ENCODE results near the gene CPM. TPM values are rescaled to one million over a fixed set of nuclear protein-coding genes. Genes with fewer than 3 reads are reported as not detected.
"Not testable (repeated sequence)": the region's sequence is repeated elsewhere in the genome, so short reads cannot be mapped to it uniquely, and the experiment has no call there.

Gene CPM
- total RNA-seq, 1 donor from 2014 or later: 13.4 TPM

DNA sequence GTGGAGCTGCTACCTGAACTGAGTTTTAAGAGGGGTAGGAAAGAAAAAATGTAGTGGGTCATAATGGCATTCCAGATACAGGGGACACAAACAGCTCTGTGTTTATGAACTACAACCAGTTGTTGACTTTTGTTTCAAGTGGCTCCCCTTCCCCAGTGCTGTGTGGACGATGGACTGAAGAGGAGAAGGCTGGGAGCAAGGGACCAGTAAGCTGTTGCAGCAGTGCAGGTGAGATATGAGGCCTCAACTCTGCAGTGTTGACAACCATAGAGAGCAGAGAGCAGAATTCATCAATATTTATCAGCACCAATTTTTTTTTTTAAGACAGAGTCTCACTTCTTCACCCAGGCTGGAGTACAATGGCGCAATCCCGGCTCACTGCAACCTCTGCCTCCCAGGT, 78.4 kb downstream of the CPM start:
- intact Hi-C loops (cut with micrococcal nuclease): no loop called here

DNA sequence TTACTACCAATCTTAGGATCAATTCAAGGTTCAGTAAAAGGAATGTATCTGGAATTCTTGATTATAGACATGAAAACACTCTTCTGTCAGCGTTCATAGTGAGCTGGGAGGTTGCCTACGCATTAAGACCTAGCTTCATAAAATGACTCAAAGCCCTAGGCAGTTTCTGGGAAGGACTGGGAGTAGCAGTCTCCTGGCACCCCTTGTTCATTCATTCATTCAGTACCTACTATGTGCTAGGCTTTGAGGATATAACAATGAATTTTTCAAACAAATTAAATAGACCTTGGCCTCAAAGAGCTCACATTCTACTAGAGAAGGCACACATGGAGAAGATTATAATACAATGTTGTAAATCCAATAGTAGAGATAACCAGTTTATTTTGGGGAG, 78.9 kb downstream of the CPM start:
- intact Hi-C loops (cut with micrococcal nuclease): no loop called here

DNA sequence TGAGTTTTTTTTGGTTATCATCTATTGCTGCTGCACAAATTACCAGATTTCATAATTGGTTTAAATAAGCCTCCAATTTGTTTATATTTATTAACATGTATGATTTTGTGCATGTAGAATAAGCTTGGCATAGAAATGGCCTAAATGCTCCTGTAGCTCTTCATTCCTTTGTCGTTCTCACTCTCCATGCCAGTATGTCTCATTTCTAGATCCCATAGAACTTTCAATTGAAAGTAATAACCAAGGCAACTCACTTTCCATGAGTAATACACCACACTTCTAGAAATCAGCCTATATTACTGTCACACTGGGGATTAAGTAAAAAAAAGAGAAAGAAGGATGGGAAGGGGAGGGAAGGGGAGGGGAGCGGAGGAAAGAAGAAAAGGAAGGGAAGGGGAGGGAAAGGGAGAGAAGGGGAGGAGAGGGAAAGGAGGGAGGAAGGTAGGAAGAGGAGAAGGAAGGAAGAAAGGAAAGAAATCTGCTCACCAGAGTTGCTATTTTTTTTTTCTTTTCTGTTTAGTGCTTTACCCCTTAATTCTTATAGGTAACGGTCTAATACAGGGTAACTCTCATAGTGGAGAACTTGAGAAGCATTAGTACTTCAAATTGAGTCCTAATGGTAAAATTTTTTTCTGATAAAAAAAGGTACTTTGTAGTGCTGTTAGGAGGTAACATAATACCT, 79.4 kb downstream of the CPM start:
- intact Hi-C loops (cut with micrococcal nuclease): no loop called here

DNA sequence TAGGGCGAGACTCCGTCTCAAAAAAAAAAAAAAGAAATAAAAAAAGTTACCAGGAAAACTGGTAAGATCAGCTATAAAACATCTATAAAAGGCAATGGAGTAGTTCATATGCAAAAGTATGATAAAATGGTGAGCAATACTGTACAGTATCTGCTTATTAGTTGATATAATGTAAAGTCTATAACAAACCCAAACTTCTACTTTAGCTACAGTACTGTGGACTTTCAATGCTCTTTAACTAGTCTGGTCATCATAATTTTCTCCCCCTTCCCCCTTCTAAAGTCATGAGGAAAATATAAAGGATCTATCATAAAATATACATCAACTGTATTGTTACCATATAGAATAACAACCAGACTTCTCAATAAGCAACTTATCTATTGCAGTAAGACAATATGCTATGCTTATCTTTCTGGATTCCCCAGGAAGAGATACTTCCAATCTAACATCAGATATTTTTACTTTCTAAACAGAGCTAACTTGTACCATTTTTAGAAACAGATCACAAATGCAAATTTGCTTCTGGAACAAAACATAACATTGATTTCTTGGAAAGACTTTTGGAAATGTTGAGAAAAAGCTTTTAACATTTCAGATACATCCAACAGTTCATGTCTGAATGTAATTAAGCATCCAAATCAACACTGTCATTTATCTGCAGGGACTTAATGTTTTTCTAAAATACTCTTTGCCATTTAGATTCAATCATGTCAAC, 81.2 kb downstream of the CPM start:
- intact Hi-C loops (cut with micrococcal nuclease): no loop called here

DNA sequence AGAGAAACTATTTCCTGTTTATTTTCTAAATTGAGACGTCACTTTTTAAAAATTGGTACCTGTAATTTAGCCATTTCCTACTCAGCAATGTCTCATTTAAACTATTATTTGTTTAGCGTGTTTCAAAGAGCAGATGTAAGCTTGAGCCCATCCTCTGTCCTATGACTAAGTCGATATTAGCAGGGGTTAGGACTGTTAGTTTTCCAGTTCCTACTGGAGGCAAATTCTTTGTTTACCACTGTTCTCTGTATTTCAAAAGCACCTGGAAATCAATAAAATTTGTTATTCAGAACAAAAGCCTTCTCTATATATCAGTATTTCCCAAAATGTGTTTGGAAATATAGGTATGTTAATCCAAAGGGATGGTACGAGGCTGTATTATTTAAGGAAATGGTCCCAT, 82.6 kb downstream of the CPM start:
- intact Hi-C loops (cut with micrococcal nuclease): no loop called here

DNA sequence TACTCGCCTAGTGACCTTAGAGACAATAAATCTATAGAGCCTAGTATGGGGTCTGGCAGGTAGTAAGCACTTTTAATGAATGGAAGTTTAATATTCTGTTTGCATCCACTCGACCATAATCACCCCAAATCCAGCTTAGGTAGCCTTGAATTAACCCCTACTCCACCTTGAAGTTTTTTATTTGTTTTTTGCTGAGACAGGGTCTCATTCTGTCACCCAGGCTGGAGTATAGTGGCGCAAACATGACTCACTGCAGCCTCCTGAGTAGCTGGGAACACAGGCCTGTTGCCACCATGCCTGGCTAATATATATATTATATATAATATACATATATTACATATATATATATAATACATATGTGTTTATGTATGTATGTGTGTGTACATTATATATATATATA, 86.2 kb downstream of the CPM start:
- intact Hi-C loops (cut with micrococcal nuclease): no loop called here

DNA sequence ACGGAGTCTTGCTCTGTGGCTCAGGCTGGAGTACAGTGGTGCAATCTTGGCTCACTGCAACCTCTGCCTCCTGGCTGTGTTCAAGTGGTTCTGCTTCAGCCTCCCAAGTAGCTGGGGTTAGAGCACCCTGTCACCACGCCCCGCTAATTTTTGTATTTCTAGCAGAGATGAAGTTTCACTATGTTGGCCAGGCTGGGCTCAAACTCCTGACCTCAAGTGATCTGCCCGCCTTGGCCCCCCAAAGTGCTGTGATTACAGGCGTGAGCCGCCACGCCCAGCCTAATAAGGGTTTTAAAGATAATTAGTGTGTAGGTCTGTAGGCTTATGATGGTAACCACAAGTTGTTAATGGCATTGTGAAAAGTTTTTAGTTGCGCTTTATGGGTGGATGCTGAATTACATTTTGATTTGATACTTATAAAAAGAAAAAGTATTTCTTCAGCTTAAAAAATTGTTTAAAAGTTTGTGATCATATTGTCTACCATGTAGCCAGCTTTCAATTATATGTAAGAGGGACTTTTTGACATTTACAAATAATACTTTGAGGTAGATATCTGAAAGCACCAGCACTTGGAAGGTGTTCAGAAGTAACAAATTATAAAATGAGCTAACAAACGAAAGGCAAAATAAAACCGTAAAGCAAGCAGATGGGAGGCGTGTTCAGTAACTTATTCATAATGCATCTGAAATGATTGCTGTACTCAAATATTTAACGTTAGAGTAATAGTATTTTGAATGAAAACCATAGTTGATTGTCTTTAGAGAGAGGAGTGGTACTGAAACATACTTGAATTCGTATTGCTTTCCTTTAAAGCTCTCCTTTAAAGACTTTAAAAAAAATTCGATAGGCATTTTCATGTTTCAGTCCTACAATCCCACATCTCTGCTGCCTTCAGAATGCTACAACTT, 87.9 kb downstream of the CPM start:
- intact Hi-C loops (cut with micrococcal nuclease): no loop called here

DNA sequence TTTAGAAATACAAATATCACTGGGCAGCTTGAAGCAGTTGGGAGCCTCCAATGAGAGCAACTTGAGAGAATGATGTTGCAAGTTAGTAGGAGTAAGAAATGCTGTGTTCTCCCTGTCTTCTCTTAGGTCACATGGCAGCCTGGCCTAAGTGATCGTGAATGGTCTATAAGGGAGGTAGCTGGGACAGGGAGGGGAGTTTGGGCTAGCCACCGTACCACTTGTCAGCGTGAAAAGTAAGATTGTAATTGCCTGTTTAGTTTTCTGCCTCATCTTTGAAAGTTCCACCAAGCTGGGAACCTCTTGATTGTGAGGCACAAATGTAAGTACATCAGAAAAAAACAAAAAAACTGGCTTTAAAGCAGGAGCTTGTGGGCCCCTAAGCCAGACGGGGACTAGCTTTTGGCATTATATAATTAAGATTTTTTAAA, 88.6 kb downstream of the CPM start:
- intact Hi-C loops (cut with micrococcal nuclease): no loop called here

DNA sequence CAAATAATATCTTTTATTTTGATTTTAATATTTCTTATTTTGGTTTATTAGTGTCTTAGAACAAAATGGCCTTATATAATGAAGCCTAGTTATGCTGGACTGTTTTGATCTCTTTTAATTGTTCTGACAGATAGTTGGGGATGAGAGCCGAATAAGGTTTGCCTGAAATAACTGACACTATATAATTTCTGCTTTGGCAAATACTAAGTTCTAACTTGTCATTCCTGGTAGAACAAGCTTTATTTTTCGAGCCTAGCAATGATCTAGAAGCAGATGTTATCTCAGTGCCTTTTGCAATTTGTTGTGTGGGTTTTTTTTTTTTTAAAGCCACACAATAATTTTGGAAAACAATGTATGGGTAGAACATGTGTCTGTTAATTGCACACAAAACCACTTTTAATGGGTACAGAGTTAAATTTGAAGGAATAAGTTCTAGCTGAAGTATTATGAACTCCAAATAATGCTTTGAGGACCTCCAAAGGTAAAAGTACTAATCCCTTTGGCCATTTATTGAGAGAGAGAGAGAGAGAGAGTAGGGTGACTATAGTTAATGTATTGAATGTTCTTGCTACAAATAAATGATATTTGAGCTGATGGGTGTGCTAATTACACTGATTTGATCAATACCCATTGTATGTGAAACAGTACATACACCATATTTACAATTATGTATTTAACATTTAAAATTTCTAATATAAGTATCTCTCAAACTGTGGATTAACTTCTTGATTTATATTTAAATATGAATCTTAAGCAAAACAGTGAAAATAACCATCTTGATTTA, 90.0 kb downstream of the CPM start:
- intact Hi-C loops (cut with micrococcal nuclease): no loop called here

DNA sequence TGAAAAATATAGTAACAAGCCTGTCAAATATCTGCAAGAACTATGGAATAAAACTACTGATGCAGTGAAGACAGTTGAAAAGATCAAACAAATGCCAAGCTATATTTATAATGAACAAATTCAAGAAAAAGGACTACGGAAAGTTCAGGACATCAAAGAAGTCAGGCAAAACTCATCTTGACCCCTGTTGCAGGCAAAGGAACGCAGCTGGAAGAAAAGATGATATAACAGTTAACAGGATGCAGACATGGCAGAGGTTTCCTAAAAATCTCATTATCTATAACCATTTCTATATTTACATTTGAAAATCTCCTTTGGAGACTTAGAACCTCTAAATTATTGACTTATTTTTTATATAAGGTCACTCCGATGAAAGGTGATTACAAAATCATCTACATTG, 90.8 kb downstream of the CPM start:
- intact Hi-C loops (cut with micrococcal nuclease): no loop called here

DNA sequence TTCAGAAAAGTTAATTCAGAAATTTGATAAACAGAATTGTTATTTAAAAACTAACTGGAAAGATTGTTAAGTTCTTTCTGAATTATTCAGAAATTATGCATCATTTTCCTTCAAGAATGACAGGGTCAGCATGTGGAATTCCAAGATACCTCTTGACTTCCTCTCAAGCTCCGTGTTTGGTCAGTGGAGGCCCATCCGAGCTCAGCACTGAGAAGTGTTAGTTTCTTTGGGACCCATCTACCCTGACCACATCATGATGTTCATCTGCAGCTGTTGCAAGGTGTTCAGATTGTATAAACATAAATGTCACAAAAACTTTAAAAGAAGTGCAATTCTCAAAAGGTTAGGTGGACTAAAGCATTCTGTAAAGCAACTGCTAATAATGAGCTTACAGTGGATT, 91.3 kb downstream of the CPM start:
- intact Hi-C loops (cut with micrococcal nuclease): no loop called here

DNA sequence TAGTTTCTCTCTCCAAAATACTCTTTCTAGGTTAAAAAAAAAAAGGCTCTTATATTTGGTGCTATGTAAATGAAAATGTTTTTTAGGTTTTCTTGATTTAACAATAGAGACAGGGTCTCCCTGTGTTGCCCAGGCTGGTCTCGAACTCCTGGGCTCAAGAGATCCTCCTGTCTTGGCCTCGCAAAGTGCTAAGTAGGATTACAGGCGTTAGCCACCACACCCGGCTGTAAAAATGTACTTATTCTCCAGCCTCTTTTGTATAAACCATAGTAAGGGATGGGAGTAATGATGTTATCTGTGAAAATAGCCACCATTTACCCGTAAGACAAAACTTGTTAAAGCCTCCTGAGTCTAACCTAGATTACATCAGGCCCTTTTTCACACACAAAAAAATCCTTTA, 91.8 kb downstream of the CPM start:
- intact Hi-C loops (cut with micrococcal nuclease): not testable (repeated sequence)

DNA sequence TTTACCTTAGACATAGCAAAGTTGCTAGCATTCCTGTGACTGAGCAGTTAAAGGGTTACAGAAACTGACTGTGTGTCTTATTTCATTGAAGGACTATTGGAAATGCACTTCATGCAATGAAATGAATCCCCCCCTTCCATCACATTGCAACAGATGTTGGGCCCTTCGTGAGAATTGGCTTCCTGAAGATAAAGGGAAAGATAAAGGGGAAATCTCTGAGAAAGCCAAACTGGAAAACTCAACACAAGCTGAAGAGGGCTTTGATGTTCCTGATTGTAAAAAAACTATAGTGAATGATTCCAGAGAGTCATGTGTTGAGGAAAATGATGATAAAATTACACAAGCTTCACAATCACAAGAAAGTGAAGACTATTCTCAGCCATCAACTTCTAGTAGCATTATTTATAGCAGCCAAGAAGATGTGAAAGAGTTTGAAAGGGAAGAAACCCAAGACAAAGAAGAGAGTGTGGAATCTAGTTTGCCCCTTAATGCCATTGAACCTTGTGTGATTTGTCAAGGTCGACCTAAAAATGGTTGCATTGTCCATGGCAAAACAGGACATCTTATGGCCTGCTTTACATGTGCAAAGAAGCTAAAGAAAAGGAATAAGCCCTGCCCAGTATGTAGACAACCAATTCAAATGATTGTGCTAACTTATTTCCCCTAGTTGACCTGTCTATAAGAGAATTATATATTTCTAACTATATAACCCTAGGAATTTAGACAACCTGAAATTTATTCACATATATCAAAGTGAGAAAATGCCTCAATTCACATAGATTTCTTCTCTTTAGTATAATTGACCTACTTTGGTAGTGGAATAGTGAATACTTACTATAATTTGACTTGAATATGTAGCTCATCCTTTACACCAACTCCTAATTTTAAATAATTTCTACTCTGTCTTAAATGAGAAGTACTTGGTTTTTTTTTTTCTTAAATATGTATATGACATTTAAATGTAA, 93.5 kb downstream of the CPM start:
- intact Hi-C loops (cut with micrococcal nuclease): no loop called here

DNA sequence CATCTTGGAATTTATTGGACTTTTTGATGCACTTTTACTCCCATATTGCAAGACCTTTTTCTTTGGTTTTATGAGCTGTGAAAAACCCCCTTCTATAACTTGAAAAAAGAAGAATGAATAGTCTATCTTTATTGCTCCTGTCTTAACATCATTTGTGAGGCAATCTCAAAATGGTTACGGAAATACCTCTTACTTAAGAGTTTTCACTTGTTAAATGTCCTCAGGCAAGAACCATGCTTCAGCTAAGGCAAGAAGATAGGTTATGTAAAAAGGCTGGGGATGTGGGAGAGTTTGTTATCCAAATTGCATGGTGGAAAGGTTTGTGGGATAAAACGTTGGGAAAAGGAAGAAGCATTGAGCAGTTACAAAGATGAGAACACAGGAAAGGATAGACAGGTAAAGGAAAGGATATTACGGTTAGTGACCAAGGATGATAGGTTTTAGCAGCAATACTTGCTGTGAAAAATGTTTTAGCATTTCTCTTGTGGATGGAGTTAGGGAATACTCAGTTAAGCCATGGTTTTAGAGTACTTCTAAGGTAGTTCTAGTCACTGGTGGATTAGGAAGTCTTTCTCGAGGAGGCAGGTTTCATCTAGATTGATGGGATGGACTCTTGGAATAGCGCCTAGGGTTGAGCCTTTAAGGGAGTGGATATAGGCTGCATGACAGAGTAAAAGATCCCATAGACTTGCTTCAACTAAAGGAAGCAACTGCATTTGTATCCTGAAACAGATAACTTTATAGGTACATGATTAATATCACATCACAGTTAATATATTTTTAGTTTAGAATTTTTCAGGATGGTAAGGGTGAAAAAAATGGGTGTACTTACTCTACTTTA, 94.7 kb downstream of the CPM start:
- intact Hi-C loops (cut with micrococcal nuclease): no loop called here

DNA sequence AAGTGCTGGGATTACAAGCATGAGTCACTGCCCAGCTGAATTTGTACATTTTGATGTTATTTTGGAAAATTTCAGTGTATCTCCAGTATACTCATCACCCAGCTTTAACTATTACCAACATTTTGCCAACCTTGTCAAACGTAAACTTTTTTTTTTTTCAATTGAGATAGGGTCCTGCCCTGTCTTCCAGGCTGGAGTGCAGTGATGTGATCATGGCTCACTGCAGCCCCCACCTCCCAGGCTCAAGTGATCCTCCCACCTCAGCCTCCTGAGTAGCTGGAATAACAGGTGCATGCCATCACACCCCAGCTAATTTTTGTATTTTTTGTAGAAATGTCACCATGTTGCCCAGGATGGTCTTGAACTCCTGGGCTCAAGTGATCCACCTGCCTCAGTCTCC, 95.8 kb downstream of the CPM start:
- intact Hi-C loops (cut with micrococcal nuclease): no loop called here

DNA sequence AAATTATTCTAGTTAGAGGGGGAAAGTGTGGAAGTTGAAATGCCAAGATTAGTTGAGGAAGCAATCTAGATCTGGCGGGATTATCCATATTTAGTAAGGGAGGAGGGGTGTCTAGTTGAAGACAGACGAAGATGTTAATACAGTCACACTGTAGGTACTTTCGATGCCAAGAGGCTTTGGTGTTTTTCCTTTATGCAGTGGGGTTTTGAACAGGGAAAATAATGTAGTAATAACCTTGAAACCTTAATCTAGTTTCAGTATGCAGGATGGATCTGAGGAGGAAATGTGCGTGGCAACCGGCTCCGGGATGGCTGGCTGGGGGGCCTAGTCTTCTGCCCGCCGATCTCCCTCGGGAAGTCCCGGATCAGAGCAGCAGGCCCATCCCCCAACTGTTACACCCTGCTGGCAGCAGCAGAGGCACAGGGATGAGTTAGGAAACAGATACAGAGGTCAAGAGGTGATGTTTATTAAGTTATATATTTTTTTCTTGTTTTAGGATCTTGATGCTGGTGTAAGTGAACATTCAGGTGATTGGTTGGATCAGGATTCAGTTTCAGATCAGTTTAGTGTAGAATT, 97.5 kb downstream of the CPM start:
- intact Hi-C loops (cut with micrococcal nuclease): no loop called here

DNA sequence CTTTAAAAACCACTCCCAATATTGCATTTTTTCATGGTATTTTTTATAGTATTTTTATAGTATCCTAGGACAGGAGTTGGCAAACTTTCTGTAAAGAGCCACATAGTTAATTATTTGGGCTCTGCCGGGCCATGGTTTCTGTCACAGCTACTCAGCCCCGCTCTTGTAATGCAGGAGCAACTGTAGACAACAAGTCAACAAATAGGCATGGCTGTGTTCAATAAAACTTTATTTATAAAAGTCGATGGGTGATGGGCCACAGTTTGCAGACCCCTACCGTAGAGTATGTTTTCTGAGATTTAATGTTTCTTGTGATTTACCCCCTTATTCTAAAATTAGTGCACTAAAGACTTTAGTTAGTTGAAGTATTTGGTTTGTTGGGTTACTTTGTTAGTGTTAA, 99.5 kb downstream of the CPM start:
- intact Hi-C loops (cut with micrococcal nuclease): loop anchor here (2.0 kb wide), 1 partner anchor 25 kb away; the partner anchor contains the start of gene MDM2

DNA sequence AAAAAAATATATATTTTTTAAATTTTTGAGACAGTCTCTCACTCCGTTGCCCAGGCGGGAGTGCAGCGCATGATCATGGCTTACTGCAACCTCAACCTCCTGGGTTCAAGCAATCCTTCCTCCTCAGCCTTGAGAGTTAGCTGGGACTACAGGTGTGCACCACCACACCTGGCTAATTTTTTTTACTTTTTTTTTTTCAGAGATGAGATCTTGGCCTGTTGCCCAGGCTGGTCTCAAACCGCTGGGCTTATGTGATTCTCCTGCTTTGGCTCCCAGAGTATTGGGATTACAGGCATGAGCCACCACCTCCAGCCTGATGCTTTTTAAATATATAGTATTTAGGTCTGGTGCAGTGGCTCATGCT, 100.5 kb downstream of the CPM start:
- intact Hi-C loops (cut with micrococcal nuclease): loop anchor here (2.0 kb wide), 1 partner anchor 24 kb away; the partner anchor contains the start of gene MDM2
